ENCODE results near the gene WDFY2.
"Not testable (repeated sequence)": the region's sequence is repeated elsewhere in the genome, so short reads cannot be mapped to it uniquely, and the experiment has no call there.

The WDFY2 gene

GRCh38 chr13:51583875-51584730 is at the start of gene WDFY2:
Gene WDFY2, plus strand, starts transcription at chr13:51584462. Its CDS starts 226 bp downstream, at chr13:51584688.
- peak; percentile 100 for DNase-seq

- DNase-seq = peak; percentile 73
Observed at GRCh38 chr13:51538591-51539179, 45.6 kb upstream of the WDFY2 start.

- DNase-seq = no peak
Observed at GRCh38 chr13:51539887-51540286, 44.4 kb upstream of the WDFY2 start.

- DNase-seq = peak; percentile 75
Observed at GRCh38 chr13:51541037-51541436, 43.2 kb upstream of the WDFY2 start.

- peak; percentile 89 for DNase-seq
Observed at GRCh38 chr13:51541809-51542258, 42.4 kb upstream of the WDFY2 start.

GRCh38 chr13:51542346-51543242 is 41.7 kb upstream of the WDFY2 start:
- DNase-seq = peak; percentile 89

- not testable (repeated sequence) for DNase-seq
Observed at GRCh38 chr13:51545446-51545845, 38.8 kb upstream of the WDFY2 start.

- DNase-seq = no peak
Observed at GRCh38 chr13:51547425-51548176, 36.7 kb upstream of the WDFY2 start.

- DNase-seq = peak; percentile 51
Observed at GRCh38 chr13:51549050-51549449, 35.2 kb upstream of the WDFY2 start.

GRCh38 chr13:51549593-51549992 is 34.7 kb upstream of the WDFY2 start:
- DNase-seq = peak; percentile 51

GRCh38 chr13:51550151-51550550 is 34.1 kb upstream of the WDFY2 start:
- peak; percentile 35 for DNase-seq

- DNase-seq = no peak
Observed at GRCh38 chr13:51551416-51551815, 32.8 kb upstream of the WDFY2 start.

GRCh38 chr13:51552027-51552426 is 32.2 kb upstream of the WDFY2 start:
- DNase-seq = no peak

- DNase-seq = no peak
Observed at GRCh38 chr13:51553531-51553930, 30.7 kb upstream of the WDFY2 start.

GRCh38 chr13:51556740-51557139 is 27.5 kb upstream of the WDFY2 start:
- no peak for DNase-seq

GRCh38 chr13:51557438-51557837 is 26.8 kb upstream of the WDFY2 start:
- DNase-seq = no peak

- DNase-seq = no peak
Observed at GRCh38 chr13:51557875-51558612, 26.2 kb upstream of the WDFY2 start.

GRCh38 chr13:51559946-51560735 is 24.1 kb upstream of the WDFY2 start:
- no peak for DNase-seq

- DNase-seq = no peak
Observed at GRCh38 chr13:51562011-51562671, 22.1 kb upstream of the WDFY2 start.

GRCh38 chr13:51564252-51564651 is 20.0 kb upstream of the WDFY2 start:
- DNase-seq = no peak
